ENCODE data around the gene ARTN.

The ARTN gene

GRCh38 chr1:43985984-43986595 is 52.5 kb downstream of the ARTN start:
- no peak for TF ChIP-seq CTCF (IDR thresholded peaks at IDR 0.05; ENCODE audit: low read depth, low read length)
- no peak for DNase-seq
- H3K27me3 ChIP-seq: no peaks in the 10 kb centered on the region
- no peaks in the 10 kb centered on the region for H3K9me3 ChIP-seq
- no peak overlapping the region for H3K4me3 ChIP-seq (ENCODE audit: low read depth, low read length)
- no peaks in the 10 kb centered on the region for H3K36me3 ChIP-seq
- H3K4me1 ChIP-seq: no peaks in the 10 kb centered on the region

- Histone ChIP-seq H3K4me3 (ENCODE audit: low read depth, low read length) (no peak overlapping the region), H3K9me3 (no peaks in the 10 kb centered on the region), H3K4me1 (no peaks in the 10 kb centered on the region), H3K27me3 (no peaks in the 10 kb centered on the region), H3K36me3 (no peaks in the 10 kb centered on the region)
- no peak for DNase-seq
- TF ChIP-seq CTCF (IDR thresholded peaks at IDR 0.05; ENCODE audit: low read depth, low read length): peak; percentile 29; the same call in 1 of the 2 replicates
These were observed 53.1 kb downstream of the ARTN start for GRCh38 chr1:43986712-43987111.

Data from BE2C (cell line).